Glutamatergic neuron (in vitro differentiated cells): ENCODE measurements around the gene RACGAP1. TPM values are rescaled to one million over a fixed set of nuclear protein-coding genes. Genes with fewer than 3 reads are reported as not detected.
A peak's percentile ranks its signal among the peaks of the same experiment; 100 is the strongest.

ENCODE experiments used
- DNase-seq: peaks from one replicate; pipeline ENCODE4 v3.0.0; 2022
- H3K27ac Mint-ChIP-seq: one replicate; pipeline ENCODE4 v1.8.0; 2020; ENCODE audit warnings: mild to moderate bottlenecking, mixed read lengths, inconsistent platforms; ENCODE audit not compliant: unreplicated experiment
- H3K27me3 Mint-ChIP-seq: one replicate; pipeline ENCODE4 v1.8.0; 2020; ENCODE audit warnings: mild to moderate bottlenecking, moderate library complexity, mixed read lengths, inconsistent platforms; ENCODE audit not compliant: unreplicated experiment
- H3K36me3 Mint-ChIP-seq: one replicate; pipeline ENCODE4 v1.8.0; 2020; ENCODE audit warnings: mild to moderate bottlenecking, mixed read lengths, inconsistent platforms; ENCODE audit not compliant: unreplicated experiment
- H3K4me1 Mint-ChIP-seq: one replicate; pipeline ENCODE4 v1.8.0; 2020; ENCODE audit warnings: mild to moderate bottlenecking, low read depth, mixed read lengths, inconsistent platforms; ENCODE audit not compliant: unreplicated experiment
- H3K4me3 Mint-ChIP-seq: one replicate; pipeline ENCODE4 v1.8.0; 2020; ENCODE audit warnings: mild to moderate bottlenecking, mixed read lengths, inconsistent platforms; ENCODE audit not compliant: unreplicated experiment
- H3K9me3 Mint-ChIP-seq: one replicate; pipeline ENCODE4 v1.8.0; 2020; ENCODE audit warnings: mild to moderate bottlenecking, moderate library complexity, mixed read lengths, inconsistent platforms; ENCODE audit not compliant: unreplicated experiment
- CTCF ChIP-seq: fragments of 200-600 bp; sonication (generic); IDR thresholded peaks from one replicate; pipeline ENCODE4 v1.5.0; 2021; ENCODE audit not compliant: partially characterized antibody, unreplicated experiment
- total RNA-seq: library from RNA; stranded (reverse); fragmentation: NEBNext Ultra II Directional; extraction: Animal tissue kit (Norgen Biotek cat#: 25700); gene quantifications from one replicate; pipeline ENCODE4 v1.2.1, GENCODE V29; 2021; ENCODE audit not compliant: unreplicated experiment

RACGAP1 gene
- total RNA-seq, 1 donor from 2014 or later = 47.1 TPM

- DNase-seq = no peak
- no peak for TF ChIP-seq CTCF
- Mint-ChIP-seq H3K36me3 (no peaks in the 10 kb centered on the region), H3K9me3 (peaks cover 8% of the 10 kb centered on the region), H3K4me3 (no peak overlapping the region), H3K27me3 (peaks cover 12% of the 10 kb centered on the region), H3K4me1 (peaks cover 37% of the 10 kb centered on the region), H3K27ac (no peak overlapping the region)
Observed at GRCh38 chr12:49975318-49975761, 50.0 kb downstream of the RACGAP1 start.

- Mint-ChIP-seq H3K4me3 (no peak overlapping the region), H3K4me1 (peaks cover 33% of the 10 kb centered on the region), H3K27me3 (peaks cover 10% of the 10 kb centered on the region), H3K9me3 (peaks cover 7% of the 10 kb centered on the region), H3K36me3 (no peaks in the 10 kb centered on the region), H3K27ac (no peak overlapping the region)
- TF ChIP-seq CTCF = no peak
- DNase-seq = no peak
Observed at GRCh38 chr12:49974677-49975317, 50.5 kb downstream of the RACGAP1 start.

GRCh38 chr12:49974231-49974675 lies 51.0 kb downstream of the RACGAP1 start:
- peak; percentile 77 for DNase-seq
- H3K27ac Mint-ChIP-seq = no peak overlapping the region
- TF ChIP-seq CTCF = peak; percentile 36
- no peak overlapping the region for H3K4me3 Mint-ChIP-seq
- peaks cover 28% of the 10 kb centered on the region for H3K4me1 Mint-ChIP-seq
- H3K9me3 Mint-ChIP-seq = peaks cover 7% of the 10 kb centered on the region
- no peaks in the 10 kb centered on the region for H3K36me3 Mint-ChIP-seq
- H3K27me3 Mint-ChIP-seq = peaks cover 6% of the 10 kb centered on the region

GRCh38 chr12:49973361-49973830 lies 51.9 kb downstream of the RACGAP1 start:
- no peak for TF ChIP-seq CTCF
- peaks cover 2% of the 10 kb centered on the region for H3K27me3 Mint-ChIP-seq
- H3K36me3 Mint-ChIP-seq = no peaks in the 10 kb centered on the region
- peak overlapping the region; percentile 49 for H3K4me3 Mint-ChIP-seq
- peaks cover 5% of the 10 kb centered on the region for H3K9me3 Mint-ChIP-seq
- no peak overlapping the region for H3K27ac Mint-ChIP-seq
- H3K4me1 Mint-ChIP-seq = peaks cover 22% of the 10 kb centered on the region
- no peak for DNase-seq

- H3K9me3 Mint-ChIP-seq = peaks cover 5% of the 10 kb centered on the region
- H3K27ac Mint-ChIP-seq = peak within 1 kb of the TSS; percentile 17
- peak within 1 kb of the TSS; percentile 49 for H3K4me3 Mint-ChIP-seq
- H3K36me3 Mint-ChIP-seq = no peaks in the 10 kb centered on the region
- DNase-seq = no peak
- peaks cover 17% of the 10 kb centered on the region for H3K4me1 Mint-ChIP-seq
- TF ChIP-seq CTCF = no peak
- H3K27me3 Mint-ChIP-seq = peaks cover 2% of the 10 kb centered on the region
Observed at GRCh38 chr12:49972641-49973360, 52.5 kb downstream of the RACGAP1 start, which contains the start of gene AQP6. AQP6 (plus strand) TSS chr12:49972947; CDS start chr12:49973174, 227 bp downstream.
